DOHH2 (cell line): ENCODE data around the gene SPIRE2.

ENCODE experiments used
- H3F3A ChIP-seq: fragments of 200-600 bp; sonication (generic), shearing (Covaris generic); 2 replicates; pipeline ENCODE4 v1.6.0; 2016; ENCODE audit warnings: antibody characterized with exemption, mild to moderate bottlenecking; ENCODE audit not compliant: control insufficient read depth, insufficient read depth
- H3K27ac ChIP-seq: fragments of 200-600 bp; sonication (generic); 2 replicates; pipeline ENCODE4 v1.5.1; 2014; ENCODE audit warnings: low read depth, mild to moderate bottlenecking, low read length, moderate library complexity
- H3K27me3 ChIP-seq: fragments of 200-600 bp; sonication (generic); 2 replicates; pipeline ENCODE4 v1.6.1; 2014; ENCODE audit warnings: mild to moderate bottlenecking, low read length, mixed read lengths; ENCODE audit not compliant: control insufficient read depth
- H3K36me3 ChIP-seq: fragments of 200-600 bp; sonication (generic); 2 replicates; pipeline ENCODE4 v1.6.1; 2014; ENCODE audit warnings: mild to moderate bottlenecking, low read length, moderate library complexity, mixed read lengths; ENCODE audit not compliant: control insufficient read depth
- H3K4me1 ChIP-seq: fragments of 200-600 bp; sonication (generic); 2 replicates; pipeline ENCODE4 v1.6.1; 2014; ENCODE audit warnings: mild to moderate bottlenecking, low read length, mixed read lengths; ENCODE audit not compliant: control insufficient read depth
- H3K4me2 ChIP-seq: fragments of 200-600 bp; sonication (generic); 2 replicates; pipeline ENCODE4 v1.6.0; 2014; ENCODE audit warnings: mild to moderate bottlenecking, low read length, moderate library complexity
- H3K4me3 ChIP-seq: fragments of 200-600 bp; sonication (generic); 2 replicates; pipeline ENCODE4 v1.5.1; 2014; ENCODE audit warnings: mild to moderate bottlenecking, low read length, mixed read lengths
- H3K79me2 ChIP-seq: fragments of 200-600 bp; sonication (generic); 2 replicates; pipeline ENCODE4 v1.6.1; 2014; ENCODE audit warnings: mild to moderate bottlenecking, low read length, mixed read lengths; ENCODE audit not compliant: control insufficient read depth
- H3K9me2 ChIP-seq: fragments of 200-600 bp; sonication (generic); replicated peaks from 2 replicates; pipeline ENCODE4 v1.6.1; 2014; ENCODE audit warnings: mild to moderate bottlenecking, low read length, mixed read lengths; ENCODE audit not compliant: control insufficient read depth
- H3K9me3 ChIP-seq: fragments of 200-600 bp; sonication (generic); 2 replicates; pipeline ENCODE4 v1.6.1; 2014; ENCODE audit warnings: antibody characterized with exemption, low read length, mixed read lengths; ENCODE audit not compliant: control insufficient read depth, insufficient read depth
- H4K20me1 ChIP-seq: fragments of 200-600 bp; sonication (generic); 2 replicates; pipeline ENCODE4 v1.6.0; 2014; ENCODE audit warnings: low read depth, mild to moderate bottlenecking, antibody characterized with exemption, low read length, moderate library complexity; ENCODE audit not compliant: control insufficient read depth, insufficient read depth
- EZH2phosphoT487 ChIP-seq: fragments of 200-600 bp; sonication (generic); IDR thresholded peaks from 2 replicates; pipeline ENCODE4 v1.6.1; 2017; ENCODE audit warnings: borderline replicate concordance, mild to moderate bottlenecking, antibody characterized with exemption, low read length, moderate library complexity, mixed read lengths
- TF ChIP-seq, protein P1 (sequence below): fragments of 200-600 bp; sonication (generic); IDR thresholded peaks from one replicate; pipeline ENCODE4 v1.5.1; 2014; ENCODE audit warnings: antibody characterized with exemption, mild to moderate bottlenecking, low read depth, low read length; ENCODE audit not compliant: poor library complexity, severe bottlenecking

SPIRE2 gene

DNA sequence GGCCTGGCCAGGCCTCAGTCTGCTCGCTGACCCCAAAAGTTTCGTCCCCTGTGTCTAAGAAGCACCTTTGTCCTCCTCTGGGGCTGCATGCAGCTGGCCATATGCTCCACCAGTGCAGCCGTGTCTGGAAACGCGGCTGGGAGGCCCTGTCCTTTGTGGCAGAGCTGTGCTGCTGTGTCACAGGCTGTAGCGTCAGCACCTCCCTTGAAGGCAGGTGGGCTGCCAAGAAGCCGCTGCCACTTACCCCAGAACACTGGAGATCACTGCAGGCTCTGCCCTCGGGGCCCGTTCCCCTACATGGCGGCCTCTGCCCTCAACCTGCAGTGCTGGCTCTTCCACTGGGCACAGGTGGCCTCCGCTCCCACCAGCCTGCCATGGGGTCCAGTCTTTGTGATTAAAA, 74.7 kb downstream of the SPIRE2 start:
- no peak overlapping the region for H3K27ac ChIP-seq
- H3K36me3 ChIP-seq = peaks cover 77% of the 10 kb centered on the region
- no peak overlapping the region for H3K4me3 ChIP-seq

GRCh38 chr16:89903908-89904515, 75.7 kb downstream of the SPIRE2 start:
- no peaks in the 10 kb centered on the region for H3K9me2 ChIP-seq
- TF ChIP-seq, protein P1, sequence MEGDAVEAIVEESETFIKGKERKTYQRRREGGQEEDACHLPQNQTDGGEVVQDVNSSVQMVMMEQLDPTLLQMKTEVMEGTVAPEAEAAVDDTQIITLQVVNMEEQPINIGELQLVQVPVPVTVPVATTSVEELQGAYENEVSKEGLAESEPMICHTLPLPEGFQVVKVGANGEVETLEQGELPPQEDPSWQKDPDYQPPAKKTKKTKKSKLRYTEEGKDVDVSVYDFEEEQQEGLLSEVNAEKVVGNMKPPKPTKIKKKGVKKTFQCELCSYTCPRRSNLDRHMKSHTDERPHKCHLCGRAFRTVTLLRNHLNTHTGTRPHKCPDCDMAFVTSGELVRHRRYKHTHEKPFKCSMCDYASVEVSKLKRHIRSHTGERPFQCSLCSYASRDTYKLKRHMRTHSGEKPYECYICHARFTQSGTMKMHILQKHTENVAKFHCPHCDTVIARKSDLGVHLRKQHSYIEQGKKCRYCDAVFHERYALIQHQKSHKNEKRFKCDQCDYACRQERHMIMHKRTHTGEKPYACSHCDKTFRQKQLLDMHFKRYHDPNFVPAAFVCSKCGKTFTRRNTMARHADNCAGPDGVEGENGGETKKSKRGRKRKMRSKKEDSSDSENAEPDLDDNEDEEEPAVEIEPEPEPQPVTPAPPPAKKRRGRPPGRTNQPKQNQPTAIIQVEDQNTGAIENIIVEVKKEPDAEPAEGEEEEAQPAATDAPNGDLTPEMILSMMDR = no peak
- TF ChIP-seq EZH2phosphoT487 = no peak
- peaks cover 9% of the 10 kb centered on the region for H3K4me1 ChIP-seq
- no peaks in the 10 kb centered on the region for H4K20me1 ChIP-seq
- no peak overlapping the region for H3K27ac ChIP-seq
- no peak overlapping the region for H3K4me2 ChIP-seq
- H3K27me3 ChIP-seq = no peaks in the 10 kb centered on the region
- H3K36me3 ChIP-seq = peaks cover 71% of the 10 kb centered on the region
- peaks cover 5% of the 10 kb centered on the region for H3F3A ChIP-seq
- H3K79me2 ChIP-seq = no peaks in the 10 kb centered on the region
- no peak overlapping the region for H3K4me3 ChIP-seq
- H3K9me3 ChIP-seq = peaks cover 7% of the 10 kb centered on the region; the same call in 1 of the 2 replicates

More for the DNA sequence above, 74.7 kb downstream of the SPIRE2 start:
- Histone ChIP-seq H3K27me3 (no peaks in the 10 kb centered on the region), H3K79me2 (no peaks in the 10 kb centered on the region), H3F3A (no peaks in the 10 kb centered on the region; the same call in 1 of the 2 replicates), H3K4me1 (no peaks in the 10 kb centered on the region), H3K4me2 (no peak overlapping the region), H4K20me1 (no peaks in the 10 kb centered on the region), H3K9me3 (peaks cover 3% of the 10 kb centered on the region; the same call in 1 of the 2 replicates), H3K9me2 (no peaks in the 10 kb centered on the region)
- TF ChIP-seq, protein P1 = no peak
- TF ChIP-seq EZH2phosphoT487 = no peak

DNA sequence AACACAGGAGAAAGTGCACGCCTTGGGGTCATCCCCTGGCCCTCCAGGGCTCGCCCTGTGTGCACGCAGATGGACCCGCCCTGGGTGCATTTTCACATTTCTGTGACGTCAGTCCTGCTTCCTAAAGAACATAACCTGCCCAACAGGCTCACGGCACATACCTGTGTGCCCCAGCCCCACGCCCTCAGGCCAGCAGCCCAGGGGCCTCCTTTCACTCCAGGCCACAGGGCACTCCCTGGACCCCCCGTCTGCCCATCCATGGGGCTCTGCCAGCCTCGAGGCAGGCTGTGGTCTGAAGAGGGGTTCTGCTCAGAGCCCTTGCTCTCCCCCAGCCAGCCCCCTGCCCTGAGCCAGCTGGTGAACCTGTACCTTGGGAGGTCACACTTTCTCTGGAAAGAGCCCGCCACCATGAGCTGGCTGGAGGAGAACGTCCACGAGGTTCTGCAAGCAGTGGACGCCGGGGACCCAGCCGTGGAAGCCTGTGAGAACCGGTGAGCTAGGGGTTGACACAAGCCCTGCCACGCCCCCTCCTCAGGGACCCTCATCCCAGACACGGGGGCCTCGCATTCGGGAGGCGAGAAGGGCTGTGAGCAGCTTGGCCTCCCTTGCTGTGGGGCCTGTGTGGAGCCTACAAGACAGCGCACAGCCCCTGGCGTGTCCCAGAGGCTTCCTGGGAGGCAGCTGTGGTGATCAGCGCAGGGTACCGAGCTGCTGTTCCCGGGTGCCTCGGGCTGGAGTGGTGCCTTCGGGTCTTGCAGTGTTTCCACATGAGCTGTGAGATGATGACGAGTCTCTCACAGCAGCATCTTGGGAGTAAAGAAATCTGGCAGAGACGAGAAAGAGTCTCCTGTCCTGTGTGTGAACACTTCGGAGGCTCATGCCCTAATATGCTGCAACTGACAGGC, 76.6 kb downstream of the SPIRE2 start:
- H3K4me3 ChIP-seq = no peak overlapping the region
- H3K9me2 ChIP-seq = no peaks in the 10 kb centered on the region
- no peaks in the 10 kb centered on the region for H3K27me3 ChIP-seq
- no peak overlapping the region for H3K4me2 ChIP-seq
- peaks cover 7% of the 10 kb centered on the region; the same call in 1 of the 2 replicates for H3K9me3 ChIP-seq
- peaks cover 11% of the 10 kb centered on the region for H3F3A ChIP-seq
- H4K20me1 ChIP-seq = no peaks in the 10 kb centered on the region
- no peaks in the 10 kb centered on the region for H3K79me2 ChIP-seq
- H3K4me1 ChIP-seq = peaks cover 18% of the 10 kb centered on the region
- TF ChIP-seq EZH2phosphoT487 = no peak
- TF ChIP-seq, protein P1 = no peak
- H3K36me3 ChIP-seq = peaks cover 69% of the 10 kb centered on the region
- H3K27ac ChIP-seq = no peak overlapping the region
